Tibial artery (tissue), 4 donors: ENCODE measurements around the gene HLTF.

Experiments
- DNase-seq, 2 donors: peaks; one replicate each; pipeline ENCODE4 v3.0.0-alpha.2; 2019
- H3K27ac ChIP-seq, 2 donors: fragments of 200-600 bp; sonication (generic) in 1 of 2; 1 replicate in 1 of 2; 2 replicates in 1 of 2; pipeline ENCODE4 v1.5.1; 2018 to 2019; ENCODE audit warnings: mild to moderate bottlenecking in 1 of 2
- H3K27me3 ChIP-seq, 2 donors: fragments of 200-600 bp; sonication (generic) in 1 of 2; one replicate each; pipeline versions ENCODE4 v1.5.1 to v1.6.0; 2016 to 2019
- H3K36me3 ChIP-seq, 3 donors: fragments of 200-600 bp; sonication (generic) in 2 of 3; one replicate each; pipeline ENCODE4 v1.5.1; 2016 to 2019; ENCODE audit warnings: mild to moderate bottlenecking in 2 of 3
- H3K4me1 ChIP-seq, 4 donors: fragments of 200-600 bp; sonication (generic) in 2 of 4; 1 replicate in 3 of 4; 2 replicates in 1 of 4; pipeline ENCODE4 v1.5.1; 2016 to 2019
- H3K4me3 ChIP-seq, 2 donors: fragments of 200-600 bp; sonication (generic) in 1 of 2; 1 replicate in 1 of 2; 2 replicates in 1 of 2; pipeline ENCODE4 v1.5.1; 2018 to 2019; ENCODE audit warnings: mild to moderate bottlenecking in 2 of 2
- H3K9me3 ChIP-seq, 3 donors: fragments of 200-600 bp; sonication (generic) in 1 of 3; one replicate each; pipeline ENCODE4 v1.5.1; 2016 to 2019
- intact Hi-C: fragments of 100-400 bp; cut with DNase I; formaldehyde crosslinking; loops from one replicate; pipeline ENCODE4 v1.15.0; 2023; ENCODE audit warnings: low total_unique reads
- TF ChIP-seq, protein P1 (sequence below), 2 experiments: fragments of 200-600 bp in 1 of 2; fragments of 450-650 bp in 1 of 2; IDR thresholded peaks; one replicate each; pipeline ENCODE4 v1.5.1; 2017 to 2019; ENCODE audit warnings: antibody characterized with exemption in 2 of 2, mild to moderate bottlenecking in 1 of 2, moderate library complexity in 1 of 2

The HLTF gene

DNA sequence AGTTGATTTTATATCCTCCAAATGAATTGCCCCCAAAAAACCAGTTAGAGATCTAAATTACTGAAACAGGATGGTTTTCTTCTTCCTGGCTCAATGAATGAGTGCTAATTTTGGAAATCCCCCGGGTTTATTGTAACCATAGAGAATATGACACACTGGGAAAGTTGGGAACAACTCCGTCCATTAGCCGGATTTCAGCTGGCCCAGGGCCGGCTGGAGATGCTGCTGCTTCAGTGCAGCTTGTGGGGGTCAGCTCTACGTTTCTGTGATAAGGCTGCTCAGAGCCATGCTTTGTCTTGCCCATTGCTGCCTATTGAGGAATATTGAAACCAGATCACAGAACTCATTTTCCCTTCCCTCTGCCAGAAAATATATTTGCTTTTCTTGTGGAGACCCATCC, 74.7 kb downstream of the HLTF start:
- Histone ChIP-seq H3K9me3 (no peaks in the 10 kb centered on the region), H3K27ac (peak overlapping the region; percentile 61), H3K4me3 (no peak overlapping the region), H3K36me3 (peaks cover 25 to 56% (median 39%) of the 10 kb centered on the region in 3 donors), H3K27me3 (no peaks in the 10 kb centered on the region), H3K4me1 (peaks cover 0 to 67% (median 32%) of the 10 kb centered on the region in 4 donors)
- DNase-seq: peak in 1 of 2 donors; percentile 43
- intact Hi-C loops: no loop called here
- TF ChIP-seq, protein P1, sequence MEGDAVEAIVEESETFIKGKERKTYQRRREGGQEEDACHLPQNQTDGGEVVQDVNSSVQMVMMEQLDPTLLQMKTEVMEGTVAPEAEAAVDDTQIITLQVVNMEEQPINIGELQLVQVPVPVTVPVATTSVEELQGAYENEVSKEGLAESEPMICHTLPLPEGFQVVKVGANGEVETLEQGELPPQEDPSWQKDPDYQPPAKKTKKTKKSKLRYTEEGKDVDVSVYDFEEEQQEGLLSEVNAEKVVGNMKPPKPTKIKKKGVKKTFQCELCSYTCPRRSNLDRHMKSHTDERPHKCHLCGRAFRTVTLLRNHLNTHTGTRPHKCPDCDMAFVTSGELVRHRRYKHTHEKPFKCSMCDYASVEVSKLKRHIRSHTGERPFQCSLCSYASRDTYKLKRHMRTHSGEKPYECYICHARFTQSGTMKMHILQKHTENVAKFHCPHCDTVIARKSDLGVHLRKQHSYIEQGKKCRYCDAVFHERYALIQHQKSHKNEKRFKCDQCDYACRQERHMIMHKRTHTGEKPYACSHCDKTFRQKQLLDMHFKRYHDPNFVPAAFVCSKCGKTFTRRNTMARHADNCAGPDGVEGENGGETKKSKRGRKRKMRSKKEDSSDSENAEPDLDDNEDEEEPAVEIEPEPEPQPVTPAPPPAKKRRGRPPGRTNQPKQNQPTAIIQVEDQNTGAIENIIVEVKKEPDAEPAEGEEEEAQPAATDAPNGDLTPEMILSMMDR (IDR thresholded peaks at IDR 0.05): no peak

GRCh38 chr3:149010966-149011365, 75.4 kb downstream of the HLTF start:
- no peak for DNase-seq
- H3K4me3 ChIP-seq: no peak overlapping the region
- no peaks in the 10 kb centered on the region for H3K27me3 ChIP-seq
- intact Hi-C loops: no loop called here
- H3K4me1 ChIP-seq: peaks cover 0 to 62% (median 26%) of the 10 kb centered on the region in 4 donors
- no peaks in the 10 kb centered on the region for H3K9me3 ChIP-seq
- H3K36me3 ChIP-seq: peaks cover 25 to 56% (median 41%) of the 10 kb centered on the region in 3 donors
- H3K27ac ChIP-seq: peak overlapping the region; percentile 61
- TF ChIP-seq, protein P1 (IDR thresholded peaks at IDR 0.05): no peak

GRCh38 chr3:149010504-149010951, 75.8 kb downstream of the HLTF start:
- H3K4me1 ChIP-seq: peaks cover 0 to 58% (median 24%) of the 10 kb centered on the region in 4 donors
- TF ChIP-seq, protein P1 (IDR thresholded peaks at IDR 0.05): no peak
- DNase-seq: no peak
- no peaks in the 10 kb centered on the region for H3K27me3 ChIP-seq
- intact Hi-C loops: no loop called here
- H3K4me3 ChIP-seq: no peak overlapping the region
- peaks cover 25 to 56% (median 45%) of the 10 kb centered on the region in 3 donors for H3K36me3 ChIP-seq
- no peaks in the 10 kb centered on the region for H3K9me3 ChIP-seq
- H3K27ac ChIP-seq: peak overlapping the region; percentile 61

DNA sequence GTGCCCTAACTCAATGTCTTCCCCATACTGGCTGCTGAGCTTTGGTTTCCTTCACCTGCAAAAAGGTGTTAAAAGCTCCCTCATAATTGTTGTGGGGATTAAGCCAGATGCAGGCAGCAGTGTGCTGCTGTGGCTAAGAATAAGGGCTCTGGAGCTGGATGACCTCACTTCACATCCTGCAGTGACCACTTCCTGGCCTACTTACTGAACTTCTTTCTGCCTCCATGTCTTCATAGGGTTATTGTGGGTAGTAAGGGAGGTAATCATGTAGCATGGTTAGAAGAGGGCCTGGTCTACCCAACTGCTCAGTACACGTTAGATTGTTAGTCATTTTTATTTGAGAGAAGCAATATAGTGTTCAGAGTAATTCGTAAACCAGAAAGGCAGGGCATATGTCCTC, 76.6 kb downstream of the HLTF start:
- Histone ChIP-seq H3K9me3 (no peaks in the 10 kb centered on the region), H3K27me3 (no peaks in the 10 kb centered on the region), H3K27ac (peak overlapping the region; percentile 28 to 61), H3K4me1 (peaks cover 0 to 51% (median 24%) of the 10 kb centered on the region in 4 donors), H3K4me3 (no peak overlapping the region), H3K36me3 (peaks cover 26 to 56% (median 47%) of the 10 kb centered on the region in 3 donors)
- TF ChIP-seq, protein P1 (IDR thresholded peaks at IDR 0.05): no peak
- intact Hi-C loops: no loop called here
- DNase-seq: no peak

DNA sequence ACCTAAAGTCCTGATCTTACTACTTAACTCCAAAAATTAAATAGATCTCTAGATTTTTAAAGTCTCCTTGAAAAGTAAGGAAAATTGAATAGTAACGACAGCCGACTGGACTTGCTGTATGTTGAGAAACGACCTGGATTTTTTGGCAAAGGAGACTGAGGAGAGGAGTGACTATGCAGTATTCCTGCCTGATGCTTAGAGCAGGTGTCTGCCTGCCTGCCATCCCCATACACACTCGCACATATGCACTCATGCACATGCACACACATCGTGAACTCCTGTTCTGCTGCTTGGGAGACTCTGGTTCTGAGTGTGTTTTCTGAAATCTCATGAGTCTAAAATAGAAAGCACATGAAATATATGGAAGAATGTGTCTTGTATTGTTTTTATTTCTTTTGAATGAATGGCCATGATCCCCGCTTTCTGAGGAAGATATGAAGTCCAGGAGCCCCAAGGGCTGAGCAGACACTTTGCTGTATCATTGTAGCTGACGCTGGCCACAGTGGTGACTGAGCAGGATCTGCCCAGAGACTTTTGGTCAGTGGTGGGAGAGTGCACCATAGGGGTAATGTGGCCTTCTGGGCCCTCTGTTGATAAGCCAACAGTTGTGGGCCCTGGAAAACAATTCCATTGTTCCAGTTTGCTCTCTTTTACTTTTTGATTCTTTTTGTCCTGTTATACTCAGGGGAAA, 78.6 kb downstream of the HLTF start:
- Histone ChIP-seq H3K9me3 (no peaks in the 10 kb centered on the region), H3K4me3 (no peak overlapping the region), H3K4me1 (peaks cover 0 to 43% (median 17%) of the 10 kb centered on the region in 4 donors), H3K27me3 (no peaks in the 10 kb centered on the region), H3K36me3 (peaks cover 29 to 48% (median 43%) of the 10 kb centered on the region in 3 donors), H3K27ac (no peak overlapping the region)
- TF ChIP-seq, protein P1 (IDR thresholded peaks at IDR 0.05): no peak
- no peak for DNase-seq
- intact Hi-C loops: no loop called here
